Effector memory CD4-positive, alpha-beta T cell (primary cell): Measurements from ENCODE around the gene GH1.

Experiments used
- DNase-seq, 3 donors: peaks; one replicate each; pipeline ENCODE4 v3.0.0-alpha.2; 2020
- H3K27ac ChIP-seq: 2 replicates; pipeline ENCODE4 v1.7.0; 2013; ENCODE audit warnings: mild to moderate bottlenecking, low read length, moderate library complexity; ENCODE audit not compliant: insufficient read depth, poor library complexity, severe bottlenecking
- H3K27me3 ChIP-seq: replicated peaks from 2 replicates; pipeline ENCODE4 v1.7.0; 2013; ENCODE audit warnings: mild to moderate bottlenecking, low read length; ENCODE audit not compliant: insufficient read depth, control insufficient read depth, poor library complexity, severe bottlenecking
- H3K36me3 ChIP-seq: 2 replicates; pipeline ENCODE4 v1.7.0; 2013; ENCODE audit warnings: mild to moderate bottlenecking, low read length, moderate library complexity; ENCODE audit not compliant: control insufficient read depth, insufficient read depth
- H3K4me1 ChIP-seq: 2 replicates; pipeline ENCODE4 v1.7.0; 2013; ENCODE audit warnings: low read length, mild to moderate bottlenecking; ENCODE audit not compliant: control insufficient read depth, insufficient read depth, poor library complexity, severe bottlenecking
- H3K4me3 ChIP-seq: 2 replicates; pipeline ENCODE4 v1.7.0; 2013; ENCODE audit warnings: low read length, low read depth, mild to moderate bottlenecking; ENCODE audit not compliant: insufficient read depth, poor library complexity, severe bottlenecking
- H3K9me3 ChIP-seq: 2 replicates; pipeline ENCODE4 v1.7.0; 2013; ENCODE audit warnings: mild to moderate bottlenecking, low read length, moderate library complexity; ENCODE audit not compliant: control insufficient read depth

The GH1 gene

DNA sequence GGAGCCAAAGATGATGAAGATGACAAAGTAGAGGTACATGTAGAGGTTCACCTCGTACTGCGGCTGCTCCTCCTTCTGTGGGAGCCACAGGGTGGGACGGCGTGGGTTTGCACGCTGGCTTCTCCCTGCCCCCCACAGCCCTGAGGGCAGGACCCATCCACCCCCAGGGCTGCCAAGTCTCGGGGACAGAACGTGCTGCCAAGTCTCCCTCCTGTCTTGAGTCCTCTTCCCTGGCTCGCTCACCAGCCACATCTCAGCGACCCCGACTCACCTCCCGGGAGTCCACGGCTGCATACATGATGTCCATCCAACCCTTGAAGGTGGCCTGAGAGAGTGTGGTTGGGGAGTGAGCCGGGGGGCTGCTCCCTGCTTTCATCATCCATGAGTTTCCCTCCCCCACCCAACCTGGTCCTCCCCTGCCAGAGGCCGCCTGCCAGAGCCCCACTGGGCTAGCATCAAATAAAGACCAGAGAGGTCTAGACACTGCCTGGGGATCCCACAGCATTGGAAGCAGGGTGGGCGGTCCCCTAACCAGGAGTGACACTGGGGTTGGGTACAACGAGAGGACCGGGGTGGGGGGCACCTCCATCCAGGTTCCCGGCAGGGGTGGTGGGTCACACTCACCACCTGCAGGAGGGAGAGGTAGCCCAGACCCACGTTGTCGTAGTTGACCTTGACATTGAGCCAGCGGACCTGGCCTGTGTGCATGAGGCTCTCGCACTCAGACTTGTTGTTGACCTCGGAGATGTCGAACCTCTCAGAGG is 26.3 kb upstream of the GH1 start:
- H3K27ac ChIP-seq = no peak overlapping the region
- DNase-seq = no peak
- H3K36me3 ChIP-seq = no peaks in the 10 kb centered on the region
- H3K4me1 ChIP-seq = peaks cover 19% of the 10 kb centered on the region
- H3K27me3 ChIP-seq = no peaks in the 10 kb centered on the region
- H3K9me3 ChIP-seq = no peaks in the 10 kb centered on the region
- H3K4me3 ChIP-seq = no peak overlapping the region

DNA sequence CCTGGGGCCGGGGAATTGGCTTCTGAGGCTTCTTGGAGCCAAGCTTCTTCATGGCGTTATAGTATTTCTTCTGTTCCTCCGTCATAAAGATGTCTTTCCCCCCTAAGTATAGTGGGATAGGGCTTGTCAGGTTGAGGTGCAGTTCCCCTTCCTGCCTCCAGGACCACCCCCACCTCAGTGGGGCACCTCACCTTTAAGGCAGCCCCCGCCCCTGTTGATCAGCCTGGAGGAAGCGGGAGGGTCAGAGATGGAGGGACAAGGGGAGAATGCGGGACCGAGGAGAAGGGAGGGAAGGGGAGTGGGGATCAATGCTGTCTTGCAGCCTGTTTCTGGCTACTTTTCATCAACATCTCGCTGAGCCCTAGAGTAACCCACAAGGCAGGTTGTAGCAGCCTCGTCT is 25.1 kb upstream of the GH1 start:
- Histone ChIP-seq H3K9me3 (no peaks in the 10 kb centered on the region), H3K36me3 (no peaks in the 10 kb centered on the region), H3K4me3 (no peak overlapping the region), H3K4me1 (peaks cover 19% of the 10 kb centered on the region), H3K27me3 (no peaks in the 10 kb centered on the region), H3K27ac (no peak overlapping the region)
- DNase-seq = no peak

DNA sequence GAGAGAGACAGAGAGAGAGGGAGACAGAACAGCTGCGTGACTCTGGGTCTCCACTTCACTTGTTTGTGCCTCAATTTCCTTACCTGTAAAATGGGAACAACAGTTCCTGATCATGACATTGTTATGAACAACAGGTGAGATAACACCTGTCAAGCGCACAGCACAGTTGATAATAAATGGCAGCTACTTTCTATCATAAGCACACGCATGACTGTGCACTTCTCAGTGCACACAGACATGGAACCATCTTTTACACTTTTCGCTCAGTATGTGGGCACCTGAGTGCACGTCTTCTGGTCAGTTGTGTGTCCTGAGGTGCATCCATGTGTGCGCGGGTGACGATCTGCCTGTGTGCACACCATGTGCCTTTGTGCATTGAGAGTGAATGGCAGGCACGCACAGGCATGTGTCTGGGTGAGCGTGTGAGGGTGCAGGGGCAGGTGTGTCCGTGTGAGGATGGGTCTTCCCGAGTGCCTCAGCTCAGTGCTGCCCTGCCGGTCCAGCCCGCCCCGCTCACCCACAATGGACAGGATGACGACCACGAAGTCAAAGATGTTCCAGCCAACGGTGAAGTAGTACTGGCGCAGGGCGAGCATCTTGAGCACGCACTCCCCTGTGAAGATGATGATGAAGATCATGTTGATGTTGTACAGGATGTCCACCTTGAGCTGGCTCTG is 23.8 kb upstream of the GH1 start:
- Histone ChIP-seq H3K27me3 (no peaks in the 10 kb centered on the region), H3K9me3 (no peaks in the 10 kb centered on the region), H3K4me1 (peaks cover 19% of the 10 kb centered on the region), H3K4me3 (no peak overlapping the region), H3K36me3 (no peaks in the 10 kb centered on the region), H3K27ac (no peak overlapping the region)
- DNase-seq = no peak

DNA sequence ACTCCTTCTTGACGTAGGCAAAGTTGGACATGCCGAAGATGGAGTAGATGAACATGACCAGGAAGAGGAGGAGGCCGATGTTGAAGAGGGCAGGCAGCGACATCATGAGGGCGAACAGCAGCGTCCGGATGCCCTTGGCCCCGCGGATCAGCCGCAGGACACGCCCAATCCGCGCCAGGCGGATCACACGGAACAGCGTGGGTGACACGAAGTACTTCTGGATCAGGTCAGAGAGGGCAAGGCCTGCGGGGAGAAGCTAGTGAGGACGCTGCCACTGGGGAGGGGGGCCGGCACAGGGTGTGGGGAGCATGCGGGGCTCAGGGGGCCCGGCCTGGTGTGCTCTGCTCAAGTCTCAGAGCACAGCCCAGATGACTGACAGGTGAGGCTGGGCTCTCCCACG is 23.1 kb upstream of the GH1 start:
- Histone ChIP-seq H3K4me3 (no peak overlapping the region), H3K4me1 (peaks cover 15% of the 10 kb centered on the region), H3K36me3 (no peaks in the 10 kb centered on the region), H3K9me3 (no peaks in the 10 kb centered on the region), H3K27me3 (no peaks in the 10 kb centered on the region), H3K27ac (no peak overlapping the region)
- no peak for DNase-seq

DNA sequence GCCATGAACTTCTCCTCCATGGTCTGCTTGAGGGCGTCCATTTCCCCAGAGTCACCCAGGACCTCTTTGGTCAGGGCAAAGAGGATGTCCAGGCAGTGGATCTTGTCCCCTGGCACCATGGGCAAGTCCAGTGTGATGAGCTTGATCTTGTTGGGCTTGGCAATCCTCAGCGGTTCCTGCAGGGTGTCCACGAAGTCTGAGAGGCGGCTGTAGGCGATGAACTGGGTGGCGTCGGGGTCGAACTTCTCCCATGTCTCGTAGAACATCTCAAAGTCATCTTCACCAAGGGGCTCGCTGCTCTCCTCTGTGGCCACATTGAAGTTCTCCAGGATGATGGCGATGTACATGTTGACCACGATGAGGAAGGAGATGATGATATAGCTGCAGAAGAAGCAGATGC is 22.5 kb upstream of the GH1 start:
- H3K36me3 ChIP-seq = no peaks in the 10 kb centered on the region
- H3K4me1 ChIP-seq = peaks cover 9% of the 10 kb centered on the region
- no peak overlapping the region for H3K27ac ChIP-seq
- no peaks in the 10 kb centered on the region for H3K9me3 ChIP-seq
- no peaks in the 10 kb centered on the region for H3K27me3 ChIP-seq
- H3K4me3 ChIP-seq = no peak overlapping the region
- no peak for DNase-seq

DNA sequence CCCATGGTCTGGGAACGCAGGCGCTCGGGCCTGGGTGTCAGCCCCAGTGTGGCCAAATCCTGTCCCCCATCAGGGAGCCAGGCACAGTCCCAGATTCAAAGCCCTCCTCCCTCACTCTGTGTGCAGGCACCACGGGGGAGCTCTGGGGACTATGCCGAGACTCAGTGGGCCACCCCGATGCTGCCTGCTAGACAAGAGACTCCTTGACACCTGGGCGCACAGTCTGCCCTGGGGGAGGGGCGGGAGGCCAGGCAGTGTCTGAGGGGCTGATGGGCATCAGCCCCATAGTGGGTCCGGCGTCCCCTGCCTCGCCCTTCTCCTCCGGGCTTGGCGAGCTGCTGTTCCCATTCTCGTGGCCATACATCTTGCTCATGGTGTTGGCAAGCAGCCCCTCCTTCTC is 21.9 kb upstream of the GH1 start:
- H3K27me3 ChIP-seq = no peaks in the 10 kb centered on the region

DNA sequence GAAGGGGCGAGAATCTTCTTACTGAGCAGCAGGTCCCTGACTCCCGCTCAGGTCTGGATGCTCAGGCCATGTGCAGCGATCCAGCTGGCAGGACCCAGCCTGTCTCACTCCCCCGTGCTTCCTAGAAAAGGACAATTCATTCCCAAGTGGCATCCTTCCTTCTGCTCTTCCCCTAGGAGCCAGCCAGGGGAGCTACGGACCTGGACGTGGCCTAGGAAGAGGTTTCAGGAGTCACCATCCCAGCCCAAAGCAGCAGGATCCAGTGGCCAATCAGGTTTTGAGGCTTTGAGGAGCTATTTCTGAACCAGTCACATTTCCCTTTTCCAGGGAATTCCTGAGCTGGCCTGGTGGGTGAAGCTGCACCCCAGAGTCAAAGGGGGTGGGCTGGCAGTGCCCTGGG is 21.2 kb upstream of the GH1 start:
- H3K36me3 ChIP-seq = no peaks in the 10 kb centered on the region
- no peak overlapping the region for H3K27ac ChIP-seq
- H3K4me3 ChIP-seq = no peak overlapping the region
- no peaks in the 10 kb centered on the region for H3K9me3 ChIP-seq
- H3K4me1 ChIP-seq = no peaks in the 10 kb centered on the region
- no peaks in the 10 kb centered on the region for H3K27me3 ChIP-seq
- DNase-seq = no peak

More for the DNA sequence above, 21.9 kb upstream of the GH1 start:
- peaks cover 3% of the 10 kb centered on the region for H3K4me1 ChIP-seq
- no peak overlapping the region for H3K4me3 ChIP-seq
- no peaks in the 10 kb centered on the region for H3K9me3 ChIP-seq
- no peak for DNase-seq
- no peak overlapping the region for H3K27ac ChIP-seq
- H3K36me3 ChIP-seq = no peaks in the 10 kb centered on the region

DNA sequence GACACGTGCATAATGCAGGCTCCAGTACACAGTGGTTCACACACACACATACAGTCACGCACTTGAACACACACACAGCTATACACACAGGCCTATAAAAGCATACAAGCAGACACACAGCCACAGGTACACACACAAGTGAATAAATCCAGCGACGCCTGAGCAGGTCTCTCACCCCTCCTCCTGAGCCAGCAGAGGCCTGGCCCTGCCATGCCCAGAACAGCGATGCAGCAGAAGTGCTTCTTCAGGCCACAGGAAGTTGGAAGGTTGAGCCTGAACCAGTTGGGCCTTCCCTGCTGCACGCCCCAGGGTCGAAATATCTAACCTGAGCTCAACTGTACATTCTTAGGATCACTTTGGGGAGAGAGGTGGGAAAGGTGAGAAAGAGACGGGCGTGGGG is 20.8 kb upstream of the GH1 start:
- Histone ChIP-seq H3K4me1 (no peaks in the 10 kb centered on the region), H3K27ac (no peak overlapping the region)
- DNase-seq = no peak

DNA sequence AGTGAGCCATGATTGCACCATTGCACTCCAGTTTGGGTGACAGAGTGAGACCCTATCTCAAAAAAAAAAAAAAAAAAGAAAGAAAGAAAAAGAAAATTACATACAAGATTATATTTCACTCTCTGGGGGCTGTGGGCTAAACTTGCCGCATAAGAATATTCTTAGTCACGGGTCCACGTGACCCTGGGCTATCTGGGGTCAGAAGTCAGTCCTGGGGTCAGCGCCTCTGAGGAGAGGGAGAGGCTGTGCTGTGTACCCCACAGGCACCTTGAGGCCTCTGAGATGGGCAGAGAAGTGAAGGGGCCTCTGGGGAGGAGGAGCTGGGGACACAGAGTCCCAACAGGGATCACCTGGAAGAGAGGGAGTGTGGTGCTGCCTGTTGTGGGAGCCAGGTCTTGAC is 19.3 kb upstream of the GH1 start:
- Histone ChIP-seq H3K9me3 (no peaks in the 10 kb centered on the region), H3K36me3 (no peaks in the 10 kb centered on the region), H3K4me1 (peaks cover under 1% of the 10 kb centered on the region), H3K27me3 (no peaks in the 10 kb centered on the region), H3K4me3 (no peak overlapping the region), H3K27ac (no peak overlapping the region)
- no peak for DNase-seq

More for the DNA sequence above, 20.8 kb upstream of the GH1 start:
- no peaks in the 10 kb centered on the region for H3K9me3 ChIP-seq
- H3K27me3 ChIP-seq = no peaks in the 10 kb centered on the region
- H3K4me3 ChIP-seq = no peak overlapping the region
- no peaks in the 10 kb centered on the region for H3K36me3 ChIP-seq

DNA sequence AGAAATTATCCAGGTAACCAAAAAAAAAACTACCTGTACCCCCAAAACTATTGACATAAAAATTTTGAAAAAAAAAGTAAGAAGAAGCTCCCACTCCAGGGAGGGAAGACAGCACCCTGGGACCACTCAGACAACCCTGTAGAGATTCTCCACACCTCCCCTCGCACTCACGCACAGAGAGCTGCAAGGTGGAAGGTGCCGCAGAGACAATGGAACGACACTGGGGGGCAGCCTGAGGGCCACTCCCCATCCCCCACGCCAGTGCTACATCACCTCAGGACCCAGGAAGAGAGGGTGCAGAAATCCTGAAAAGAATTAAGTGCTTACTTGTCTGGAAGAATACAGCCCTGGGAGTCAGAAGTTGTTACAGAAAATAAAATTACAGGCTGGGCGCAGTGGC is 18.7 kb upstream of the GH1 start:
- no peak overlapping the region for H3K27ac ChIP-seq
- H3K27me3 ChIP-seq = no peaks in the 10 kb centered on the region
- no peaks in the 10 kb centered on the region for H3K9me3 ChIP-seq
- no peaks in the 10 kb centered on the region for H3K36me3 ChIP-seq
- H3K4me3 ChIP-seq = no peak overlapping the region
- H3K4me1 ChIP-seq = peaks cover 6% of the 10 kb centered on the region
- DNase-seq = no peak
